Esophagus (tissue), 2 donors: ENCODE data around the gene HMCN2. TPM values are rescaled to one million over a fixed set of nuclear protein-coding genes. Genes with fewer than 3 reads are reported as not detected.

Experiments used
- H3K27ac ChIP-seq, 2 donors: one replicate each; pipeline ENCODE4 v1.5.1; 2013; ENCODE audit warnings: low read depth in 2 of 2, mild to moderate bottlenecking in 2 of 2, inconsistent platforms in 1 of 2, low read length in 1 of 2, moderate library complexity in 1 of 2
- H3K27me3 ChIP-seq, 2 donors: one replicate each; pipeline ENCODE4 v1.6.1; 2013; ENCODE audit warnings: low read length in 2 of 2, control low read depth in 1 of 2, mild to moderate bottlenecking in 1 of 2; ENCODE audit not compliant: insufficient read depth in 2 of 2, control insufficient read depth in 1 of 2
- H3K36me3 ChIP-seq, 2 donors: one replicate each; pipeline ENCODE4 v1.6.1; 2013; ENCODE audit warnings: low read length in 1 of 2; ENCODE audit not compliant: control insufficient read depth in 2 of 2, insufficient read depth in 2 of 2
- H3K4me1 ChIP-seq, 2 donors: one replicate each; pipeline ENCODE4 v1.6.1; 2013; ENCODE audit warnings: low read length in 1 of 2; ENCODE audit not compliant: control insufficient read depth in 2 of 2, insufficient read depth in 2 of 2
- H3K4me3 ChIP-seq, 2 donors: one replicate each; pipeline ENCODE4 v1.5.1; 2013; ENCODE audit warnings: low read length in 2 of 2, mild to moderate bottlenecking in 2 of 2, low read depth in 1 of 2, moderate library complexity in 1 of 2
- H3K9me3 ChIP-seq, 2 donors: one replicate each; pipeline ENCODE4 v1.6.1; 2013; ENCODE audit warnings: mild to moderate bottlenecking in 2 of 2, low read depth in 1 of 2, low read length in 1 of 2, moderate library complexity in 1 of 2; ENCODE audit not compliant: control insufficient read depth in 2 of 2, insufficient read depth in 1 of 2
- WGBS, 2 donors: extraction: QIAGEN DNeasy Blood & Tissue Kit; methylation state at CpG; one replicate each; pipeline ENCODE4 v1.1.7; 2013; 5-methylcytosine and 5-hydroxymethylcytosine counted together
- polyA plus RNA-seq, 2 donors: library from polyadenylated mRNA; stranded (reverse); fragments of 200-250 nt; gene quantifications; one replicate each; pipeline ENCODE4 v1.2.3, GENCODE V29; 2013
- donor health status: healthy with polysubstance abuse.
- donor health status: Bipolar disorder and iron deficiency.

The HMCN2 gene
- polyA plus RNA-seq, 2 donors, result 4.1 to 4.8 TPM

- no peaks in the 10 kb centered on the region for H3K27me3 ChIP-seq
- no peak overlapping the region for H3K4me3 ChIP-seq
- no peaks in the 10 kb centered on the region for H3K4me1 ChIP-seq
- H3K36me3 ChIP-seq, result peaks cover 2 to 10% of the 10 kb centered on the region in 2 donors
- H3K27ac ChIP-seq, result no peak overlapping the region
- 70 to 75% methylated on average over 13 to 16 of the region's 16 CpGs for WGBS, 2 donors
- no peaks in the 10 kb centered on the region for H3K9me3 ChIP-seq
Observed at GRCh38 chr9:130483371-130483971, 217.9 kb downstream of the HMCN2 start.

Other genes with a start within 250 kb of the HMCN2 start
- 10 to 100 TPM; 16.1 to 19.1 TPM for gene FNBP1, start 222.6 kb upstream of the HMCN2 start, polyA plus RNA-seq
- gene GPR107, start 211.9 kb upstream of the HMCN2 start, polyA plus RNA-seq, result 10 to 100 TPM in 1 of 2 donors, 1 to 10 TPM in 1; 8.6 to 12.2 TPM
- 10 to 100 TPM; 12.8 to 16.4 TPM for gene NCS1, start 93.4 kb upstream of the HMCN2 start, polyA plus RNA-seq
- gene ASS1, start 179.2 kb downstream of the HMCN2 start, polyA plus RNA-seq, result 10 to 100 TPM; 63.6 to 79.5 TPM